Lower leg skin (tissue), 3 donors: ENCODE results near the gene PTGDS.

Experiments
- CTCF ChIP-seq, 3 donors: fragments of 450-650 bp; IDR thresholded peaks; one replicate each; pipeline ENCODE4 v1.5.1; 2016; ENCODE audit warnings: antibody characterized with exemption in 3 of 3, mild to moderate bottlenecking in 3 of 3, moderate library complexity in 2 of 3
- POLR2A ChIP-seq, 2 donors: fragments of 450-650 bp; IDR thresholded peaks; one replicate each; pipeline ENCODE4 v1.6.1; 2016 to 2017; ENCODE audit warnings: antibody characterized with exemption in 2 of 2, mild to moderate bottlenecking in 1 of 2, moderate library complexity in 1 of 2

GRCh38 chr9:136944519-136945332, 32.6 kb upstream of the PTGDS start, which contains the start of the genes C8G and FBXW5:
- TF ChIP-seq CTCF (IDR thresholded peaks at IDR 0.05): peak in 1 of 3 donors; percentile 88
- TF ChIP-seq POLR2A (IDR thresholded peaks at IDR 0.05): no peak
